HUES6 (cell line): Measurements from ENCODE around the gene LILRB2.
"Not testable (repeated sequence)": the region's sequence is repeated elsewhere in the genome, so short reads cannot be mapped to it uniquely, and the experiment has no call there.

Experiments used
- H3K27ac ChIP-seq: 2 replicates; pipeline ENCODE4 v1.7.0; 2013; ENCODE audit warnings: low read depth, mild to moderate bottlenecking, low read length, inconsistent platforms
- H3K27me3 ChIP-seq: 2 replicates; pipeline ENCODE4 v1.6.1; 2013; ENCODE audit warnings: low read length; ENCODE audit not compliant: control insufficient read depth, insufficient read depth
- H3K36me3 ChIP-seq: 2 replicates; pipeline ENCODE4 v1.6.1; 2013; ENCODE audit warnings: low read length; ENCODE audit not compliant: control insufficient read depth, insufficient read depth
- H3K4me1 ChIP-seq: 2 replicates; pipeline ENCODE4 v1.6.1; 2013; ENCODE audit warnings: low read length; ENCODE audit not compliant: control insufficient read depth, insufficient read depth
- H3K4me3 ChIP-seq: 2 replicates; pipeline ENCODE4 v1.5.1; 2013; ENCODE audit warnings: low read depth, low read length
- H3K9ac ChIP-seq: one replicate; pipeline ENCODE4 v1.6.1; 2013; ENCODE audit warnings: mild to moderate bottlenecking, low read length
- H3K9me3 ChIP-seq: 2 replicates; pipeline ENCODE4 v1.6.1; 2013; ENCODE audit warnings: low read depth, low read length; ENCODE audit not compliant: control insufficient read depth, insufficient read depth

Gene LILRB2

GRCh38 chr19:54281007-54281728 lies at the start of gene LILRB2:
Gene LILRB2 (minus strand): TSS chr19:54281110. CDS start chr19:54280496, 614 bp downstream.
- Histone ChIP-seq H3K4me3 (no peak within 1 kb of the TSS), H3K4me1 (no peaks in the 10 kb centered on the region), H3K9me3 (no peaks in the 10 kb centered on the region), H3K36me3 (no peaks in the 10 kb centered on the region), H3K27ac (no peak within 1 kb of the TSS), H3K27me3 (peaks cover 21% of the 10 kb centered on the region), H3K9ac (no peak within 1 kb of the TSS)

GRCh38 chr19:54329476-54330165 lies 48.7 kb upstream of the LILRB2 start:
- H3K27me3 ChIP-seq = no peaks in the 10 kb centered on the region
- no peaks in the 10 kb centered on the region for H3K36me3 ChIP-seq
- H3K9ac ChIP-seq = no peak overlapping the region
- H3K9me3 ChIP-seq = no peaks in the 10 kb centered on the region
- H3K27ac ChIP-seq = no peak overlapping the region
- H3K4me1 ChIP-seq = peaks cover 14% of the 10 kb centered on the region
- no peak overlapping the region for H3K4me3 ChIP-seq

GRCh38 chr19:54328781-54329180 lies 47.9 kb upstream of the LILRB2 start:
- peaks cover 19% of the 10 kb centered on the region for H3K4me1 ChIP-seq
- H3K27me3 ChIP-seq, H3K36me3 ChIP-seq, H3K9ac ChIP-seq, H3K4me3 ChIP-seq, H3K9me3 ChIP-seq, H3K27ac ChIP-seq: not testable (repeated sequence)

GRCh38 chr19:54325631-54326030 lies 44.7 kb upstream of the LILRB2 start:
- Histone ChIP-seq H3K9ac (no peak overlapping the region), H3K27ac (no peak overlapping the region)

GRCh38 chr19:54325194-54325621 lies 44.3 kb upstream of the LILRB2 start:
- no peak overlapping the region for H3K9ac ChIP-seq
- peaks cover 19% of the 10 kb centered on the region for H3K4me1 ChIP-seq
- H3K27ac ChIP-seq = no peak overlapping the region
- no peaks in the 10 kb centered on the region for H3K36me3 ChIP-seq
- peaks cover 8% of the 10 kb centered on the region for H3K9me3 ChIP-seq
- no peaks in the 10 kb centered on the region for H3K27me3 ChIP-seq
- no peak overlapping the region for H3K4me3 ChIP-seq

More at GRCh38 chr19:54325631-54326030, 44.7 kb upstream of the LILRB2 start:
- Histone ChIP-seq H3K27me3 (no peaks in the 10 kb centered on the region), H3K36me3 (no peaks in the 10 kb centered on the region), H3K4me1 (peaks cover 19% of the 10 kb centered on the region), H3K4me3 (no peak overlapping the region), H3K9me3 (peaks cover 6% of the 10 kb centered on the region)

GRCh38 chr19:54324071-54324470 lies 43.2 kb upstream of the LILRB2 start:
- Histone ChIP-seq H3K4me1 (peaks cover 19% of the 10 kb centered on the region), H3K4me3 (peak overlapping the region; percentile 30), H3K9ac (peak overlapping the region; percentile 49), H3K9me3 (peaks cover 13% of the 10 kb centered on the region), H3K27me3 (no peaks in the 10 kb centered on the region), H3K27ac (peak overlapping the region; percentile 64; the same call in 1 of the 2 replicates), H3K36me3 (no peaks in the 10 kb centered on the region)

GRCh38 chr19:54322934-54323333 lies 42.0 kb upstream of the LILRB2 start:
- not testable (repeated sequence) for H3K27me3 ChIP-seq, H3K9ac ChIP-seq, H3K4me3 ChIP-seq, H3K27ac ChIP-seq, H3K36me3 ChIP-seq
- H3K9me3 ChIP-seq = peaks cover 13% of the 10 kb centered on the region
- H3K4me1 ChIP-seq = peaks cover 19% of the 10 kb centered on the region

- not testable (repeated sequence) for H3K27ac ChIP-seq, H3K9ac ChIP-seq, H3K36me3 ChIP-seq, H3K4me3 ChIP-seq, H3K27me3 ChIP-seq
- peaks cover 19% of the 10 kb centered on the region for H3K4me1 ChIP-seq
- peaks cover 13% of the 10 kb centered on the region for H3K9me3 ChIP-seq
Observed at GRCh38 chr19:54322295-54322694, 41.4 kb upstream of the LILRB2 start.

- Histone ChIP-seq H3K4me3 (no peak overlapping the region), H3K36me3 (no peaks in the 10 kb centered on the region), H3K9ac (no peak overlapping the region), H3K9me3 (peaks cover 13% of the 10 kb centered on the region), H3K4me1 (peaks cover 10% of the 10 kb centered on the region; the same call in 1 of the 2 replicates), H3K27ac (no peak overlapping the region), H3K27me3 (no peaks in the 10 kb centered on the region)
Observed at GRCh38 chr19:54319892-54320670, 39.2 kb upstream of the LILRB2 start.

GRCh38 chr19:54319049-54319448 lies 38.1 kb upstream of the LILRB2 start:
- Histone ChIP-seq H3K36me3 (no peaks in the 10 kb centered on the region), H3K9me3 (peaks cover 13% of the 10 kb centered on the region), H3K4me3 (no peak overlapping the region), H3K27me3 (no peaks in the 10 kb centered on the region), H3K4me1 (no peaks in the 10 kb centered on the region), H3K9ac (no peak overlapping the region), H3K27ac (no peak overlapping the region)

GRCh38 chr19:54317965-54318240 lies 37.0 kb upstream of the LILRB2 start:
- H3K27me3 ChIP-seq = no peaks in the 10 kb centered on the region
- H3K9me3 ChIP-seq = peaks cover 13% of the 10 kb centered on the region
- peak overlapping the region; percentile 17 for H3K9ac ChIP-seq

More at GRCh38 chr19:54317965-54318240, 37.0 kb upstream of the LILRB2 start:
- no peaks in the 10 kb centered on the region; the same call in 1 of the 2 replicates for H3K4me1 ChIP-seq
- H3K4me3 ChIP-seq = no peak overlapping the region
- no peak overlapping the region for H3K27ac ChIP-seq
- H3K36me3 ChIP-seq = no peaks in the 10 kb centered on the region
